Activated T-cell treated with anti-CD3 and anti-CD28 coated beads, Interleukin-2, amount 50 U/mL, for 72 hours (primary cell): Measurements from ENCODE around the gene PHF20. TPM values are rescaled to one million over a fixed set of nuclear protein-coding genes. Genes with fewer than 3 reads are reported as not detected.

Experiments
- total RNA-seq, 2 donors: library from RNA; stranded (reverse); gene quantifications; one replicate each; pipeline ENCODE4 v1.2.3, GENCODE V29; 2022

Gene PHF20
- total RNA-seq, 2 donors from 2014 or later = 68.1 to 68.6 TPM

Other genes starting within 250 kb of the PHF20 start
- not detected for gene C20orf173, start 242.4 kb upstream of the PHF20 start, total RNA-seq
- gene ERGIC3, start 229.9 kb upstream of the PHF20 start, total RNA-seq = 100 to 1,000 TPM; 139 to 145 TPM
- 1 to 10 TPM; 8.7 to 9.8 TPM for gene SPAG4, start 156.2 kb upstream of the PHF20 start, total RNA-seq
- 100 to 1,000 TPM; 459 to 512 TPM for gene CPNE1, start 107.1 kb upstream of the PHF20 start, total RNA-seq
- gene RBM12, start 107.1 kb upstream of the PHF20 start, total RNA-seq = 10 to 100 TPM; 71.1 to 92.4 TPM
- gene NFS1, start 72.7 kb upstream of the PHF20 start, total RNA-seq = 10 to 100 TPM; 43.3 to 46.0 TPM
- gene ROMO1, start 72.6 kb upstream of the PHF20 start, total RNA-seq = 10 to 100 TPM; 51.4 to 53.8 TPM
- gene RBM39, start 29.8 kb upstream of the PHF20 start, total RNA-seq = 100 to 1,000 TPM; 431 to 525 TPM
- 10 to 100 TPM; 31.7 to 38.2 TPM for gene SCAND1, start 182.5 kb downstream of the PHF20 start, total RNA-seq
- 10 to 100 TPM in 1 of 2 donors, 1 to 10 TPM in 1; 8.4 to 10.2 TPM for gene CNBD2, start 196.6 kb downstream of the PHF20 start, total RNA-seq